ENCODE data around the gene SETBP1. TPM values are rescaled to one million over a fixed set of nuclear protein-coding genes. Genes with fewer than 3 reads are reported as not detected.

Gene SETBP1
- total RNA-seq, 1 donor from 2014 or later, result 80.0 TPM

DNA sequence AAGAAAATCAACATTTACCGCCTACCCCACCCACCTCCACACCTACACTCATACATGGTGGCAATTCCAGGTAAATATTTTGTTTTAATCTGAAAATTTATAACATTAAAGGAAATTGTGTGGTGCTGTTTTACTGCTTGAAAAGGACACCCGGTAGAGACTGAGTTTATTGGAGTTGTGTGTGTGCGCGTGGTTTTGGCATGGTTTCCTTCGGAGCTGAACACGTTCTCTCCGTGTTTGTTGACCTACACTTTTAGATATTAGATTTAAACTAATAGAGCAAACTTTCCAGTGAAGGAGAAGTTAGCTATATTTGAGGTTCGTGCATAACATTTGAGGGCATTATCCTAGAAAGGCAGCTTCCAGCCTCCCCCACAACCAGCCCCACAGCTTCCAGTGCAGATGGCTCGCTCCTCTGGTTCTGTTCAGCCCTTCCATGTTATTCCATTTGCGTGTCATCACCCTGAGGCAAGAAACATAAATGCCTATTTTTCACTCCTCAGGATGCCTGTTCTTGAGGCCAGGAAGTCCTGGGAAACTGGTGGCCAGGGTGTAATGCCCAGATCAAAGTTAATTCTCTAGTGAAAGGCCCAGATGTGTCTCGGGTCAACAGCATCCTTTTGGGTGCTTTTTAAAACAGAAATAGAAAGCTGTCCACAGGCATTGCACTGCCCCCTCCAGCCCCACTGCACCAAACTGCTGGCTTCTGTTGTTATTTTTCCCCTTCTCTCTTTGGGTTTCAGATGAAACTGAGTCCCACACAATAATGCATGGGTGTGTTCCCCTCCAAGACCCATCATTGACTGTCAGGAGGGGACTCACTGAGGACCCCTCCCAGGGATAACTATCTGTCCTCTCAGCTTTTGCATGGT is 190.2 kb downstream of the SETBP1 start:
- DNase-seq (ENCODE audit: extremely low spot score, unreplicated experiment), result no peak
- TF ChIP-seq CTCF (IDR thresholded peaks at IDR 0.05), result peak; percentile 46
- Mint-ChIP-seq H3K4me1 (ENCODE audit: unreplicated experiment) (peaks cover 52% of the 10 kb centered on the region), H3K27me3 (ENCODE audit: unreplicated experiment) (no peaks in the 10 kb centered on the region), H3K9me3 (ENCODE audit: unreplicated experiment) (no peaks in the 10 kb centered on the region), H3K36me3 (ENCODE audit: unreplicated experiment) (peaks cover 32% of the 10 kb centered on the region), H3K4me3 (ENCODE audit: unreplicated experiment) (peak overlapping the region; percentile 15), H3K27ac (ENCODE audit: unreplicated experiment) (peak overlapping the region; percentile 81)

GRCh38 chr18:44871771-44872170 is 191.1 kb downstream of the SETBP1 start:
- H3K4me1 Mint-ChIP-seq (ENCODE audit: unreplicated experiment), result peaks cover 45% of the 10 kb centered on the region

DNA sequence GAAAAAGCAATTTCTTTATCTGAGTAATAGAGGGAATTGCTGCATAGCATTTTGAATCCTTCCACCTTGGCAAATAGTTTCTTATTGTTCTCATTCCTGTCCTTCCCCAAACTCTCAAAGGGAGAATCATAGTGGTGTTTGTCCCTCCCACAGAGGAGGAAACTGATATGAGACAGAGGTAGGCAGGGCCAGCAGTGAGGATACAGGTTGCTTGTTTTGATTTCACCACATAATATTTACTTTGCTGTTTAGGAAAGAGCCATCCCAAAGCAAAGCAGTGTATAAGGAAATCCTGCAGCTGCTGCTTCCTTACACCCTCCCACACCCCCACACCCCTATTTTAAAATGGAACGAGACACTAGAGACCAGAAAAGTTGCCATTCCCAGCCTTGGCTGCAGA is 195.3 kb downstream of the SETBP1 start:
- Mint-ChIP-seq H3K4me1 (ENCODE audit: unreplicated experiment) (peaks cover 30% of the 10 kb centered on the region), H3K9me3 (ENCODE audit: unreplicated experiment) (peaks cover 6% of the 10 kb centered on the region), H3K27me3 (ENCODE audit: unreplicated experiment) (no peaks in the 10 kb centered on the region), H3K4me3 (ENCODE audit: unreplicated experiment) (no peak overlapping the region), H3K27ac (ENCODE audit: unreplicated experiment) (no peak overlapping the region), H3K36me3 (ENCODE audit: unreplicated experiment) (peaks cover 56% of the 10 kb centered on the region)
- no peak for DNase-seq (ENCODE audit: extremely low spot score, unreplicated experiment)
- TF ChIP-seq CTCF (IDR thresholded peaks at IDR 0.05), result no peak

More at GRCh38 chr18:44871771-44872170, 191.1 kb downstream of the SETBP1 start:
- peak overlapping the region; percentile 15 for H3K4me3 Mint-ChIP-seq (ENCODE audit: unreplicated experiment)
- H3K9me3 Mint-ChIP-seq (ENCODE audit: unreplicated experiment), result no peaks in the 10 kb centered on the region
- peaks cover 35% of the 10 kb centered on the region for H3K36me3 Mint-ChIP-seq (ENCODE audit: unreplicated experiment)
- no peaks in the 10 kb centered on the region for H3K27me3 Mint-ChIP-seq (ENCODE audit: unreplicated experiment)
- H3K27ac Mint-ChIP-seq (ENCODE audit: unreplicated experiment), result peak overlapping the region; percentile 81
- no peak for TF ChIP-seq CTCF (IDR thresholded peaks at IDR 0.05)
- no peak for DNase-seq (ENCODE audit: extremely low spot score, unreplicated experiment)

GRCh38 chr18:44876755-44877154 is 196.1 kb downstream of the SETBP1 start:
- peaks cover 6% of the 10 kb centered on the region for H3K9me3 Mint-ChIP-seq (ENCODE audit: unreplicated experiment)
- no peak for DNase-seq (ENCODE audit: extremely low spot score, unreplicated experiment)
- no peak overlapping the region for H3K27ac Mint-ChIP-seq (ENCODE audit: unreplicated experiment)
- H3K4me3 Mint-ChIP-seq (ENCODE audit: unreplicated experiment), result no peak overlapping the region
- H3K36me3 Mint-ChIP-seq (ENCODE audit: unreplicated experiment), result peaks cover 56% of the 10 kb centered on the region
- no peak for TF ChIP-seq CTCF (IDR thresholded peaks at IDR 0.05)
- peaks cover 29% of the 10 kb centered on the region for H3K4me1 Mint-ChIP-seq (ENCODE audit: unreplicated experiment)
- H3K27me3 Mint-ChIP-seq (ENCODE audit: unreplicated experiment), result no peaks in the 10 kb centered on the region

- no peak for TF ChIP-seq CTCF (IDR thresholded peaks at IDR 0.05)
- H3K4me1 Mint-ChIP-seq (ENCODE audit: unreplicated experiment), result peaks cover 19% of the 10 kb centered on the region
- no peaks in the 10 kb centered on the region for H3K27me3 Mint-ChIP-seq (ENCODE audit: unreplicated experiment)
- no peak for DNase-seq (ENCODE audit: extremely low spot score, unreplicated experiment)
- no peak overlapping the region for H3K27ac Mint-ChIP-seq (ENCODE audit: unreplicated experiment)
- H3K36me3 Mint-ChIP-seq (ENCODE audit: unreplicated experiment), result peaks cover 53% of the 10 kb centered on the region
- H3K4me3 Mint-ChIP-seq (ENCODE audit: unreplicated experiment), result no peak overlapping the region
- peaks cover 6% of the 10 kb centered on the region for H3K9me3 Mint-ChIP-seq (ENCODE audit: unreplicated experiment)
Measured at GRCh38 chr18:44878335-44878734, 197.6 kb downstream of the SETBP1 start.
